ENCODE results near the gene WDR70.
"Not testable (repeated sequence)": the region's sequence is repeated elsewhere in the genome, so short reads cannot be mapped to it uniquely, and the experiment has no call there.

Gene WDR70

GRCh38 chr5:37601163-37601562 lies 222.0 kb downstream of the WDR70 start:
- no peak overlapping the region for H3K4me3 ChIP-seq (ENCODE audit: low read depth, low read length)
- TF ChIP-seq CTCF (IDR thresholded peaks at IDR 0.05; ENCODE audit: low read depth, low read length, missing control alignments) = no peak
- DNase-seq (ENCODE audit: low read depth) = no peak

- no peak for TF ChIP-seq CTCF (IDR thresholded peaks at IDR 0.05; ENCODE audit: low read depth, low read length, missing control alignments)
- DNase-seq (ENCODE audit: low read depth) = no peak
- H3K4me3 ChIP-seq (ENCODE audit: low read depth, low read length) = no peak overlapping the region
These were observed 224.0 kb downstream of the WDR70 start for GRCh38 chr5:37603072-37603471.

- no peak for TF ChIP-seq CTCF (IDR thresholded peaks at IDR 0.05; ENCODE audit: low read depth, low read length, missing control alignments)
- H3K4me3 ChIP-seq (ENCODE audit: low read depth, low read length) = no peak overlapping the region
- DNase-seq (ENCODE audit: low read depth) = no peak
These were observed 225.2 kb downstream of the WDR70 start for GRCh38 chr5:37604290-37604689.

- H3K4me3 ChIP-seq (ENCODE audit: low read depth, low read length) = no peak overlapping the region
- TF ChIP-seq CTCF (IDR thresholded peaks at IDR 0.05; ENCODE audit: low read depth, low read length, missing control alignments) = no peak
- no peak for DNase-seq (ENCODE audit: low read depth)
These were observed 227.0 kb downstream of the WDR70 start for GRCh38 chr5:37606148-37606547.

- TF ChIP-seq CTCF (IDR thresholded peaks at IDR 0.05; ENCODE audit: low read depth, low read length, missing control alignments) = no peak
- DNase-seq (ENCODE audit: low read depth) = no peak
- H3K4me3 ChIP-seq (ENCODE audit: low read depth, low read length) = no peak overlapping the region
These were observed 227.6 kb downstream of the WDR70 start for GRCh38 chr5:37606632-37607248.

GRCh38 chr5:37615184-37615583 lies 236.1 kb downstream of the WDR70 start:
- TF ChIP-seq CTCF (IDR thresholded peaks at IDR 0.05; ENCODE audit: low read depth, low read length, missing control alignments) = no peak
- H3K4me3 ChIP-seq (ENCODE audit: low read depth, low read length) = no peak overlapping the region
- no peak for DNase-seq (ENCODE audit: low read depth)

- DNase-seq (ENCODE audit: low read depth) = no peak
- no peak overlapping the region for H3K4me3 ChIP-seq (ENCODE audit: low read depth, low read length)
- no peak for TF ChIP-seq CTCF (IDR thresholded peaks at IDR 0.05; ENCODE audit: low read depth, low read length, missing control alignments)
These were observed 240.2 kb downstream of the WDR70 start for GRCh38 chr5:37619353-37619752.

GRCh38 chr5:37622354-37622753 lies 243.2 kb downstream of the WDR70 start:
- H3K4me3 ChIP-seq (ENCODE audit: low read depth, low read length) = not testable (repeated sequence)

More at GRCh38 chr5:37622354-37622753, 243.2 kb downstream of the WDR70 start:
- not testable (repeated sequence) for DNase-seq (ENCODE audit: low read depth)
